Erythroblast (primary cell): ENCODE results near the gene NUP210.
A peak's percentile ranks its signal among the peaks of the same experiment; 100 is the strongest.

ENCODE experiments used
- GATA1 ChIP-seq: IDR thresholded peaks from 2 replicates; pipeline ENCODE4 v1.6.1; 2011; ENCODE audit warnings: low read depth, mild to moderate bottlenecking, control low read depth, low read length, moderate library complexity
- POLR2A ChIP-seq: IDR thresholded peaks from 2 replicates; pipeline ENCODE4 v1.6.1; 2011; ENCODE audit warnings: mild to moderate bottlenecking, low read length

DNA sequence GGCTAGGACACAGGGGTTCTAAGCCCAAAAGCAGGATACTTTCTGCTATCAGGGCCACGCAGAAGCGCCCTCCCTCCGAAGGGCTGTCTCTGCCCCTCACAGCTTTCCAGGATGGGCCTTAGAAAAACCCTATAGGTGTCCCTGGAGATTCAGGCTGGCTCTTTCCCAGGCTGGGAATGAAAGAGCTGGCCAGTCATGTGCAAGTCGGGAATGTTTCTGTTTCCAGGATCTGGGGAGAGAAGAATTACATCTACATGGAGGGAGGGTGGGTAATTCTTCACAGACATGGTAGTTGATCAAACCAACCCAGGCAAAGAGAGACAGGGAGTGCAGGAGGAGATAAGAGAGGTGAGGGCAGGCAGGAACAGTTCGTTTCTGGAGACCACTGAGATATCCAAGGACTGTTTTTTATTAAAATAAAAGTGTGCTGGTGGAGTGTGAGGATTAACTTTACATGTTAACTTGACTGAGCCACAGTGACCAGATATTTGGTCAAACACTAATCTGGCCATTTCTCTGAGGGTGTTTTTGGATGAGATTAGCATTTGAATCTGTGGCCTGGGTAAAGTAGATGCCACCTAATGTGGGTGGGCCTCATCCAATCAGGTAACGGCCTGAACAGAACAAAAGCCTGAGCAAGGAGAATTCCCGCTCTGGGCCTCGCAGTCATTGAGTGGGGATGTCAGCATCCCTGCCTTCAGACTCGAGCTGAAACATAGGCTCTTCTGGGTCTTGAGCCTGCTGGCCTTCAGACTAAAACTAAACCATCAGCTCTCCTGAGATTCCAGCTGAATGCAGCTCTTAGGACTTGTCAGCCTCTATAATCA, 15.3 kb downstream of the NUP210 start:
- TF ChIP-seq POLR2A: peak; percentile 28
- TF ChIP-seq GATA1: no peak
